K562 (cell line): ENCODE results near the gene SLC25A42. TPM values are rescaled to one million over a fixed set of nuclear protein-coding genes. Genes with fewer than 3 reads are reported as not detected.

Experiments used
- CBX1 ChIP-seq: sonication (generic); IDR thresholded peaks from 2 replicates; pipeline ENCODE4 v1.6.1; 2016; ENCODE audit warnings: antibody characterized with exemption, low read depth, mild to moderate bottlenecking
- COPS2 ChIP-seq: fragments of 450-650 bp; conservative IDR thresholded peaks from 2 replicates; pipeline ENCODE4 v1.6.1; 2016; ENCODE audit warnings: mild to moderate bottlenecking, moderate library complexity
- CSDE1 ChIP-seq, 2 experiments: fragments of 450-650 bp; IDR thresholded peaks; 2 replicates each; pipeline ENCODE4 v1.6.1; 2016; ENCODE audit warnings: mild to moderate bottlenecking in 1 of 2
- DACH1 ChIP-seq: fragments of 450-650 bp; IDR thresholded peaks from 2 replicates; pipeline ENCODE4 v1.6.1; 2018; ENCODE audit not compliant: partially characterized antibody
- EP300 ChIP-seq: IDR thresholded peaks from 2 replicates; pipeline ENCODE4 v1.6.1; 2012; ENCODE audit warnings: low read length, improper control_type of control experiment
- FOXK2 ChIP-seq, 2 experiments: fragments of 450-650 bp; IDR thresholded peaks in 1 of 2; conservative IDR thresholded peaks in 1 of 2; 2 replicates each; pipeline ENCODE4 v1.6.1; 2016; ENCODE audit warnings: low read depth in 2 of 2, mild to moderate bottlenecking in 1 of 2
- FUS ChIP-seq: fragments of 200-400 bp; formaldehyde crosslinking; optimal IDR thresholded peaks from 2 replicates; pipeline ENCODE3; 2017; ENCODE audit warnings: low read depth, low read length
- GATA2 ChIP-seq: sonication (generic); formaldehyde crosslinking; IDR thresholded peaks from 2 replicates; pipeline ENCODE4 v1.4.0; 2020; ENCODE audit warnings: mild to moderate bottlenecking, missing genetic modification reagents
- GTF2E2 ChIP-seq: fragments of 200-800 bp; sonication (Bioruptor generic); IDR thresholded peaks from 2 replicates; pipeline ENCODE4 v1.6.1; 2016; ENCODE audit warnings: missing genetic modification characterization, missing compliant biosample characterization
- HDAC8 ChIP-seq: fragments of 450-650 bp; IDR thresholded peaks from 2 replicates; pipeline ENCODE4 v1.6.1; 2016; ENCODE audit warnings: mild to moderate bottlenecking, missing genetic modification characterization, moderate library complexity, missing compliant biosample characterization
- KAT2B ChIP-seq: IDR thresholded peaks from one replicate; pipeline ENCODE4 v1.6.1; 2012; ENCODE audit warnings: low read depth, mild to moderate bottlenecking, control low read depth, inconsistent platforms, low read length, moderate library complexity
- MTA3 ChIP-seq: fragments of 450-650 bp; formaldehyde crosslinking; IDR thresholded peaks from 2 replicates; pipeline ENCODE4 v1.6.1; 2017; ENCODE audit warnings: mild to moderate bottlenecking, borderline replicate concordance
- SIX5 ChIP-seq, 2 experiments: IDR thresholded peaks; 2 replicates each; pipeline ENCODE4 v1.6.1; 2011; ENCODE audit warnings: low read length in 2 of 2, borderline replicate concordance in 1 of 2, low read depth in 1 of 2, mild to moderate bottlenecking in 1 of 2, moderate library complexity in 1 of 2; ENCODE audit not compliant: insufficient read depth in 1 of 2
- SMAD2 ChIP-seq: fragments of 150-350 bp; IDR thresholded peaks from 2 replicates; pipeline ENCODE4 v1.6.1; 2014; ENCODE audit warnings: low read depth, mild to moderate bottlenecking, low read length
- ZKSCAN8 ChIP-seq: fragments of 200-800 bp; sonication (Bioruptor generic); IDR thresholded peaks from 2 replicates; pipeline ENCODE4 v1.6.1; 2016; ENCODE audit warnings: missing genetic modification characterization, missing compliant biosample characterization
- ZNF12 ChIP-seq: sonication (generic); formaldehyde crosslinking; IDR thresholded peaks from 2 replicates; pipeline ENCODE4 v1.4.0; 2020; ENCODE audit warnings: mild to moderate bottlenecking, missing genetic modification reagents
- ZNF583 ChIP-seq: fragments of 250-450 bp; sonication (Bioruptor Pico); IDR thresholded peaks from 2 replicates; pipeline ENCODE4 v1.4.0; 2020
- ZSCAN32 ChIP-seq: fragments of 450-650 bp; formaldehyde crosslinking; IDR thresholded peaks from 2 replicates; pipeline ENCODE4 v1.4.0; 2020; ENCODE audit warnings: mild to moderate bottlenecking, moderate library complexity
- polyA plus RNA-seq, 8 experiments: library from polyadenylated mRNA; depleted of rRNA in 4 of 8; stranded (reverse) in 5 of 8; unstranded in 3 of 8; fragments of >200 nt; fragmentation: Nextera tagmentation in 2 of 8; fragmentation: Illumina TruSeq in 1 of 8; extraction: Ambion mirVana in 2 of 8; extraction: Trizol in 1 of 8; gene quantifications; 2 replicates each; pipeline versions ENCODE4 v1.2.1 to v1.2.3, GENCODE V29; 2011 to 2014; ENCODE audit warnings: inconsistent platforms in 1 of 8, missing spikeins in 1 of 8
- total RNA-seq, 7 experiments: library from RNA; depleted of rRNA in 6 of 7; stranded (reverse); fragments of >200 nt in 6 of 7; fragmentation: Illumina TruSeq in 2 of 7; extraction: Trizol in 2 of 7; gene quantifications; 2 replicates each; pipeline versions ENCODE4 v1.2.1 to v1.2.3, GENCODE V29; 2011 to 2021; ENCODE audit warnings: low replicate concordance in 1 of 7
- TF ChIP-seq, protein P1 (sequence below), 3 experiments: fragments of 200-800 bp in 1 of 3; fragments of 250-450 bp in 1 of 3; fragments of 450-650 bp in 1 of 3; sonication (Bioruptor Pico) in 1 of 3; sonication (Bioruptor generic) in 1 of 3; formaldehyde crosslinking in 1 of 3; IDR thresholded peaks; 2 replicates each; pipeline versions ENCODE4 v1.6.1 to v1.8.0; 2016 to 2022; ENCODE audit warnings: mild to moderate bottlenecking in 2 of 3, missing genetic modification characterization in 2 of 3, missing compliant biosample characterization in 1 of 3, moderate library complexity in 1 of 3
- TF ChIP-seq, protein P2 (sequence below): fragments of 450-650 bp; IDR thresholded peaks from 2 replicates; pipeline ENCODE4 v1.6.1; 2018; ENCODE audit warnings: mild to moderate bottlenecking, low read depth; ENCODE audit not compliant: partially characterized antibody
- TF ChIP-seq, protein P3 (sequence below): fragments of 450-650 bp; IDR thresholded peaks from 2 replicates; pipeline ENCODE4 v1.6.1; 2017; ENCODE audit warnings: antibody characterized with exemption

The SLC25A42 gene
- total and polyA plus RNA-seq, 9 of the 15 experiments (the other 6 are each of a cell fraction or from before 2014, with no cell fraction given): 0.59 to 32.2 (median 14.1) TPM

DNA sequence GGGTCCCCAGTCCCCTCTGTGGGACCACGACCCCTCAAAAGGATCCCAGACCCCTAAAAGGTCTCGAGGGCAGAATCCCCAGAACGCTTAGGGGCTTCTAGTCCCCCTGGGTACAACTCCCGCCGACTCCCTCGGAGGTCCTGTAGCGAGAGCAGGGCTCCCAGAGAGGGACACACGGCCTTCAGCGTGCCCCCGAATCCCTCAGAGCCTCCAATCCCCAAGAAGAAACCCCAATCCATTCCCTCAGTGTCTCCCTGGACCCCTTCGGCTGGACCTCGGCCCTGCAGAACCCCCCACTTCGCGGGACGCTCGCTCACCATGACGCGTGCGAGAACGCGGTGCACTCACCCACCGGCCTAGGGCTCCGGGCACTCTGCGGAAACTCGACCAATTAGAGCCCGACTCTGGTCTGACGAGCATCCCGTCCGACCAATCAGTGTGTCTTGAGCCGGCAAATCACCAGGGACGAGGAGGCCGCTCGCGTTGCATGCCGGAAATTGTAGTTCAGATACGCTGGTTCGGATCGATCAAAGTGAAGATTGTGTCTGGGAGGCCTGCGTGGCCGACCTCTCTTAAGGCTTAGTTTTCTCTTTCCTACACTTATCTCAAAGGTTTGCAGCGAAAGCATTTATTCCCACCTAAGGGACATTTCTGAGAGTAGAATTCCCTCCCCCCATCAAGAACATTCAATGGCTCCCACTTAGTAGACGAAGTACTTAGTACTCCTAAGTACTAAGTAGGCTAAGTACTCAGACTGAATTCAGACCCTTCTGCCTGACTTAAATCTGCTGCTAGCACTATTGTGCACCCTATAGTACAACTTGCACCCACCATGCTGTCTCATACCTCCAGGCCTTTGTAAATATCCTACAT lies 74.6 kb downstream of the SLC25A42 start, which contains the start of gene TMEM161A (continued):
- TF ChIP-seq KAT2B: no peak
- no peak for TF ChIP-seq SMAD2
- TF ChIP-seq COPS2: no peak
- TF ChIP-seq EP300: no peak
- no peak for TF ChIP-seq CBX1
- TF ChIP-seq FOXK2 (conservative IDR thresholded peaks at IDR 0.05 in 1 of 2, IDR thresholded peaks at IDR 0.05 in 1 of 2; ENCODE audit: low read depth in 2 of 2): peak in 1 of 2 experiments; percentile 21; a peak in 1 of 4 replicates
- TF ChIP-seq MTA3: peak; percentile 66; the same call in 1 of the 2 replicates
- TF ChIP-seq ZNF12 (CRISPR knock-in tag): no peak
- TF ChIP-seq, protein P1, sequence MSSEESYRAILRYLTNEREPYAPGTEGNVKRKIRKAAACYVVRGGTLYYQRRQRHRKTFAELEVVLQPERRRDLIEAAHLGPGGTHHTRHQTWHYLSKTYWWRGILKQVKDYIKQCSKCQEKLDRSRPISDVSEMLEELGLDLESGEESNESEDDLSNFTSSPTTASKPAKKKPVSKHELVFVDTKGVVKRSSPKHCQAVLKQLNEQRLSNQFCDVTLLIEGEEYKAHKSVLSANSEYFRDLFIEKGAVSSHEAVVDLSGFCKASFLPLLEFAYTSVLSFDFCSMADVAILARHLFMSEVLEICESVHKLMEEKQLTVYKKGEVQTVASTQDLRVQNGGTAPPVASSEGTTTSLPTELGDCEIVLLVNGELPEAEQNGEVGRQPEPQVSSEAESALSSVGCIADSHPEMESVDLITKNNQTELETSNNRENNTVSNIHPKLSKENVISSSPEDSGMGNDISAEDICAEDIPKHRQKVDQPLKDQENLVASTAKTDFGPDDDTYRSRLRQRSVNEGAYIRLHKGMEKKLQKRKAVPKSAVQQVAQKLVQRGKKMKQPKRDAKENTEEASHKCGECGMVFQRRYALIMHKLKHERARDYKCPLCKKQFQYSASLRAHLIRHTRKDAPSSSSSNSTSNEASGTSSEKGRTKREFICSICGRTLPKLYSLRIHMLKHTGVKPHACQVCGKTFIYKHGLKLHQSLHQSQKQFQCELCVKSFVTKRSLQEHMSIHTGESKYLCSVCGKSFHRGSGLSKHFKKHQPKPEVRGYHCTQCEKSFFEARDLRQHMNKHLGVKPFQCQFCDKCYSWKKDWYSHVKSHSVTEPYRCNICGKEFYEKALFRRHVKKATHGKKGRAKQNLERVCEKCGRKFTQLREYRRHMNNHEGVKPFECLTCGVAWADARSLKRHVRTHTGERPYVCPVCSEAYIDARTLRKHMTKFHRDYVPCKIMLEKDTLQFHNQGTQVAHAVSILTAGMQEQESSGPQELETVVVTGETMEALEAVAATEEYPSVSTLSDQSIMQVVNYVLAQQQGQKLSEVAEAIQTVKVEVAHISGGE (CRISPR knock-in tag; IDR thresholded peaks at IDR 0.05): no peak
- peak; percentile 92 for TF ChIP-seq GATA2 (CRISPR knock-in tag)
- TF ChIP-seq DACH1: no peak
- peak; percentile 74 to 84; a peak in 3 of 4 replicates for TF ChIP-seq SIX5 (IDR thresholded peaks at IDR 0.05; ENCODE audit: borderline replicate concordance in 1 of 2, insufficient read depth in 1 of 2, low read depth in 1 of 2, low read length in 2 of 2)
- TF ChIP-seq FUS: no peak
- TF ChIP-seq ZNF583 (CRISPR knock-in tag): no peak
- no peak; the same call in 1 of the 2 replicates for TF ChIP-seq GTF2E2
- TF ChIP-seq, protein P2, sequence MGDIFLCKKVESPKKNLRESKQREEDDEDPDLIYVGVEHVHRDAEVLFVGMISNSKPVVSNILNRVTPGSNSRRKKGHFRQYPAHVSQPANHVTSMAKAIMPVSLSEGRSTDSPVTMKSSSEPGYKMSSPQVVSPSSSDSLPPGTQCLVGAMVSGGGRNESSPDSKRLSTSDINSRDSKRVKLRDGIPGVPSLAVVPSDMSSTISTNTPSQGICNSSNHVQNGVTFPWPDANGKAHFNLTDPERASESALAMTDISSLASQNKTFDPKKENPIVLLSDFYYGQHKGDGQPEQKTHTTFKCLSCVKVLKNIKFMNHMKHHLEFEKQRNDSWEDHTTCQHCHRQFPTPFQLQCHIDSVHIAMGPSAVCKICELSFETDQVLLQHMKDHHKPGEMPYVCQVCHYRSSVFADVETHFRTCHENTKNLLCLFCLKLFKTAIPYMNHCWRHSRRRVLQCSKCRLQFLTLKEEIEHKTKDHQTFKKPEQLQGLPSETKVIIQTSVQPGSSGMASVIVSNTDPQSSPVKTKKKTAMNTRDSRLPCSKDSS: no peak
- TF ChIP-seq CSDE1 (IDR thresholded peaks at IDR 0.05): no peak
- TF ChIP-seq HDAC8 (tag): no peak
- TF ChIP-seq, protein P3, sequence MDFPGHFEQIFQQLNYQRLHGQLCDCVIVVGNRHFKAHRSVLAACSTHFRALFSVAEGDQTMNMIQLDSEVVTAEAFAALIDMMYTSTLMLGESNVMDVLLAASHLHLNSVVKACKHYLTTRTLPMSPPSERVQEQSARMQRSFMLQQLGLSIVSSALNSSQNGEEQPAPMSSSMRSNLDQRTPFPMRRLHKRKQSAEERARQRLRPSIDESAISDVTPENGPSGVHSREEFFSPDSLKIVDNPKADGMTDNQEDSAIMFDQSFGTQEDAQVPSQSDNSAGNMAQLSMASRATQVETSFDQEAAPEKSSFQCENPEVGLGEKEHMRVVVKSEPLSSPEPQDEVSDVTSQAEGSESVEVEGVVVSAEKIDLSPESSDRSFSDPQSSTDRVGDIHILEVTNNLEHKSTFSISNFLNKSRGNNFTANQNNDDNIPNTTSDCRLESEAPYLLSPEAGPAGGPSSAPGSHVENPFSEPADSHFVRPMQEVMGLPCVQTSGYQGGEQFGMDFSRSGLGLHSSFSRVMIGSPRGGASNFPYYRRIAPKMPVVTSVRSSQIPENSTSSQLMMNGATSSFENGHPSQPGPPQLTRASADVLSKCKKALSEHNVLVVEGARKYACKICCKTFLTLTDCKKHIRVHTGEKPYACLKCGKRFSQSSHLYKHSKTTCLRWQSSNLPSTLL: no peak
- TF ChIP-seq ZSCAN32 (CRISPR knock-in tag): no peak
- TF ChIP-seq ZKSCAN8 (CRISPR knock-in tag): no peak
